ENCODE results near the gene NKD1. TPM values are rescaled to one million over a fixed set of nuclear protein-coding genes. Genes with fewer than 3 reads are reported as not detected.

NKD1 gene
- total RNA-seq, 1 donor from 2014 or later: 1.5 TPM

DNA sequence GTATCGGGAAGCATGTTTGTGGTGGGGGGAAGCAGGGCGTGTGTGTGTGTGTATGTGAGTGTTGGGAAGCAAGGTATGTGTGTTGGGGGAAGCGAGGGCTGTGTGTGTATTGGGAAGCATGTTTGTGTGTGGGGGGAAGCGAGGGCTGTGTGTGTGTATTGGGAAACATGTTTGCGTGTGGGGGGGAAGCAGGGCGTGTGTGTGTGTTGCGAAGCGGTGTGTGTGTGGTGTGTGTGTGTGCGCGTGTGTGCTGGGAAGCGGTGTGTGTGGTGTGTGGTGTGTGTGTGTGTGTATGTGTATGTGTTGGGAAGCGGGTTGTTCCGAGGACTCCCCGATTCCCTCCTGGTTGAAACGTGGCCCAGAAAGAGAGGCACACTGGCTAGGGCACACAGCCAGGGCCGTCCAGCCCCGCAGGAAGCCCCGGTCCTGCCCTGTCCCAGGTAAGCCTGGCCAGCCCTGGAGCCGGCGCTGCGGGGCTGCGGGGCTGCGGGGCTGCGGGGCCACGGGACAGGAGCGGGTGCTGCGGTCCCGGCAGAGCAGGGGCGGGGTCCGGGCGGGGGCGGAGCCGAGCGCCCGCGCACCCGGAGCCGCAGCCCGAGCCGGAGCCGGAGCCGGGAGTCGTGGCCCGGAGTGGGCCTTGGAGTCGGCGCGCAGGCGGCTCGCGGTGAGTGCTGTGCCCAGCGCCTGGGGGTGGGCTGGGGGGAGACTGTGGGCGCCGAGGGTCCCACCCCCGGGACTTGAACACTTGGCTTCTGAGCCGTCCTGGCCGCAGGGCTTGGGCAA lies 145.0 kb downstream of the NKD1 start, which contains the start of gene NOD2:
NOD2 (plus strand) TSS at position 608 of the 783 bp plus-strand sequence. CDS start 5,890 bp downstream, outside the sequence.
- Mint-ChIP-seq H3K4me3 (peak within 1 kb of the TSS; percentile 78), H3K27ac (no peak within 1 kb of the TSS), H3K36me3 (ENCODE audit: low read depth) (no peaks in the 10 kb centered on the region), H3K4me1 (peaks cover 55% of the 10 kb centered on the region), H3K9me3 (no peaks in the 10 kb centered on the region), H3K27me3 (peaks cover 4% of the 10 kb centered on the region)
- DNase-seq (no peak), ATAC-seq (ENCODE audit: low read depth) (peak; percentile 47)
- ChIA-PET CTCF (no interaction called here), POLR2A (interaction anchor here (0.9 to 2.0 kb wide), 2 partner anchors 10 to 12 kb away, joined by 3 to 9 read pairs; partner anchors contain the start of gene SNX20)
- TF ChIP-seq, protein P1, sequence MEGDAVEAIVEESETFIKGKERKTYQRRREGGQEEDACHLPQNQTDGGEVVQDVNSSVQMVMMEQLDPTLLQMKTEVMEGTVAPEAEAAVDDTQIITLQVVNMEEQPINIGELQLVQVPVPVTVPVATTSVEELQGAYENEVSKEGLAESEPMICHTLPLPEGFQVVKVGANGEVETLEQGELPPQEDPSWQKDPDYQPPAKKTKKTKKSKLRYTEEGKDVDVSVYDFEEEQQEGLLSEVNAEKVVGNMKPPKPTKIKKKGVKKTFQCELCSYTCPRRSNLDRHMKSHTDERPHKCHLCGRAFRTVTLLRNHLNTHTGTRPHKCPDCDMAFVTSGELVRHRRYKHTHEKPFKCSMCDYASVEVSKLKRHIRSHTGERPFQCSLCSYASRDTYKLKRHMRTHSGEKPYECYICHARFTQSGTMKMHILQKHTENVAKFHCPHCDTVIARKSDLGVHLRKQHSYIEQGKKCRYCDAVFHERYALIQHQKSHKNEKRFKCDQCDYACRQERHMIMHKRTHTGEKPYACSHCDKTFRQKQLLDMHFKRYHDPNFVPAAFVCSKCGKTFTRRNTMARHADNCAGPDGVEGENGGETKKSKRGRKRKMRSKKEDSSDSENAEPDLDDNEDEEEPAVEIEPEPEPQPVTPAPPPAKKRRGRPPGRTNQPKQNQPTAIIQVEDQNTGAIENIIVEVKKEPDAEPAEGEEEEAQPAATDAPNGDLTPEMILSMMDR (IDR thresholded peaks at IDR 0.05): no peak
- intact Hi-C loops (cut with micrococcal nuclease): no loop called here

DNA sequence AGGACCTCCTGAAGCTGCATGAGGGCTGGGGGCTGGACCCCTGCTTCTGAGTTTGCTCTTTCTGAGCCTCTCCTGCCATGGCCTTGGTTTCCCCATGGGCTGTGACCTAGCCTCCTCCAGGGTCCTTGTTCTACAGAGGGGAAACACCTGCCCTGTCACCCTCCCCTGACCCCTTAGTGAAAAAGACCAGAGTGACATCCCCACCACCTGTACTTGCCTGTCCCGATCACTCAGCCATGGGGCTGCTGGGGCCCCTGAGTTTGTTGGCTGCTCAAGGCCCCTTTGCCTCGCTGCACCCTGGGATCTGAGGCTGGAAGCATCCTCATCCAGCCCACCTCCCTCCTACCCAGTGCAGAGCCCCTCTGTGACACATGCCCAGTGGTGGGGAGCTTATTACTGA lies 146.0 kb downstream of the NKD1 start:
- CTCF ChIA-PET: interaction anchor here (1.1 kb wide), 1 partner anchor 29 kb away, joined by 4 read pairs; no protein-coding TSS in a partner anchor
- DNase-seq (no peak), ATAC-seq (ENCODE audit: low read depth) (no peak)
- POLR2A ChIA-PET: interaction anchor here (0.9 to 2.0 kb wide), 3 partner anchors 9 to 13 kb away, joined by 3 to 9 read pairs (median 3); partner anchors contain the start of gene SNX20
- Mint-ChIP-seq H3K36me3 (ENCODE audit: low read depth) (no peaks in the 10 kb centered on the region), H3K4me3 (peak overlapping the region; percentile 78), H3K27ac (no peak overlapping the region), H3K9me3 (no peaks in the 10 kb centered on the region), H3K27me3 (peaks cover 4% of the 10 kb centered on the region), H3K4me1 (peaks cover 64% of the 10 kb centered on the region)
- intact Hi-C loops (cut with micrococcal nuclease): loop anchor here (1.0 kb wide), 1 partner anchor 13 kb away; the partner anchor contains the start of gene SNX20
- TF ChIP-seq, protein P1 (IDR thresholded peaks at IDR 0.05): no peak

DNA sequence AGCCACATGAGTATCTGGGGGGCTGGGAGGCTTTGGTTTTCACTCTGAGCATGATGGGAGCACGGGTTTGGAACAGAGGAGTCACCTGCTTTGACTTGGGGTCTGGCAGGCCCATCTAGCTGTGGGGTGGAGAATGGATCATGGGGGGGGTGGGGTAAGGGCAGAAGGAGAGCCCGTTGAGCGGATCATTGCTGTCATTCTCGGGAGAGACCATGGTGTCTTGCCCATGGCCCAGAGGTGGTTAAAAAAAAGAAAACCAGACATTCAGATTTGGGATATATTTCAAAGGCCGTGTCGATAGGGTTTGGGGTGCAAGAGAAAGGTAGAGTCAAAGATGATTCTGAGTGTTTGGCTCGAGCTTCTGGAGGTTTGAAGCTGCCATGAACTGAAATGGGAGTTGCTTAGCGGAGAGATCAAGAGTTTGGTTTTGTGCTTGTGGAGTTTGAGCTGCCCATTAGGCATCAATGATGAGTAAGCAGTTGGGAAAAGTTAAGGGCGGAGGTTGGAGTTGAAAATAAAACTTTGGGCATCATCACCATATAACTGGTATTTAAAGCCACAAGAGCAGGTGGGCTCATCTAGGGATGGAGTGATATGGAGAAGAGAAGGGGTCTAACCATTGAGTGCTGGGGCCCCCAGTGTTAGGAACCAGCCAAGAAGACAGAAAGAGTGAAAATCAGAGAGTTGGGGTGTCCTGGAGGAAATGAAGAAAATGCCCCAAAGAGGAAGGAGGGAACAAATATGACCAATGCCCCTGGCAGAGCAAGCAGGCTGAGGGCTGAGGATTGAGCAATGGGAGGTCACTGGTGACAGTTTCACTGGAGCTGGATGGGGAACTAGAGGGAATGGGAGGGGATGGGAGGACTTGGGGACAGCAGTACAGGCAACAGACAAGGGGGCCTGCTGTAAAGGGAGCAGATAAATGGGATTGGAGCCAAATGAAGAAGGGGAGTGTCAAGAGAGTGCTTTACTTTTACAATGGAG lies 147.1 kb downstream of the NKD1 start:
- ChIA-PET POLR2A (interaction anchor here (1.4 to 2.0 kb wide), 3 partner anchors 10 to 14 kb away, joined by 3 to 9 read pairs (median 3); no protein-coding TSS in a partner anchor), CTCF (interaction anchor here (1.1 kb wide), 1 partner anchor 30 kb away, joined by 4 read pairs; no protein-coding TSS in a partner anchor)
- intact Hi-C loops (cut with micrococcal nuclease): no loop called here
- no peak overlapping the region for H3K27ac Mint-ChIP-seq
- H3K4me1 Mint-ChIP-seq: peaks cover 75% of the 10 kb centered on the region
- no peaks in the 10 kb centered on the region for H3K36me3 Mint-ChIP-seq (ENCODE audit: low read depth)
- TF ChIP-seq, protein P1 (IDR thresholded peaks at IDR 0.05): no peak
- DNase-seq: no peak
- H3K4me3 Mint-ChIP-seq: no peak overlapping the region
- peaks cover 4% of the 10 kb centered on the region for H3K27me3 Mint-ChIP-seq
- no peak for ATAC-seq (ENCODE audit: low read depth)
- H3K9me3 Mint-ChIP-seq: no peaks in the 10 kb centered on the region

- H3K4me1 Mint-ChIP-seq: peaks cover 76% of the 10 kb centered on the region
- TF ChIP-seq, protein P1 (IDR thresholded peaks at IDR 0.05): no peak
- no peaks in the 10 kb centered on the region for H3K9me3 Mint-ChIP-seq
- DNase-seq: no peak
- no peak overlapping the region for H3K4me3 Mint-ChIP-seq
- ATAC-seq (ENCODE audit: low read depth): no peak
- CTCF ChIA-PET: no interaction called here
- intact Hi-C loops (cut with micrococcal nuclease): no loop called here
- POLR2A ChIA-PET: interaction anchor here (0.8 to 3.9 kb wide), 3 partner anchors 12 to 45 kb away, joined by 3 to 34 read pairs (median 5); partner anchors contain the start of gene CYLD
- no peaks in the 10 kb centered on the region for H3K36me3 Mint-ChIP-seq (ENCODE audit: low read depth)
- peaks cover 4% of the 10 kb centered on the region for H3K27me3 Mint-ChIP-seq
- H3K27ac Mint-ChIP-seq: peak overlapping the region; percentile 87
Observed at GRCh38 chr16:50696126-50696525, 147.9 kb downstream of the NKD1 start.
